B cell (primary cell): ENCODE results near the gene ABCG1. TPM values are rescaled to one million over a fixed set of nuclear protein-coding genes. Genes with fewer than 3 reads are reported as not detected.

ENCODE experiments used
- ATAC-seq: fragments of 200-7000 bp; cut with Tn5 transposase; one replicate; pipeline ENCODE4 v1.10.0; 2021; ENCODE audit warnings: low read depth, mild to moderate bottlenecking, moderate number of reproducible peaks, moderate library complexity
- CTCF ChIA-PET: fragments of 350-600 bp; sonication (Branson Sonifier 250); formaldehyde crosslinking; loops from one replicate; lab custom pipeline; 2021; ENCODE audit warnings: antibody characterized with exemption, inconsistent platforms; lab: Charles Lee
- POLR2A ChIA-PET: fragments of 350-600 bp; sonication (Branson Sonifier 250); formaldehyde crosslinking; loops from one replicate; lab custom pipeline; 2021; ENCODE audit warnings: antibody characterized with exemption; lab: Charles Lee
- DNase-seq: peaks from one replicate; pipeline ENCODE4 v3.0.0; 2013
- H2AFZ ChIP-seq: 2 replicates; pipeline ENCODE4 v1.6.1; 2012; ENCODE audit warnings: mild to moderate bottlenecking, low read depth, low read length; ENCODE audit not compliant: insufficient read depth, poor library complexity, severe bottlenecking
- H3K27ac ChIP-seq, 2 donors: 1 replicate in 1 of 2; 2 replicates in 1 of 2; pipeline ENCODE4 v1.5.1; 2012 to 2013; ENCODE audit warnings: low read length in 2 of 2, mild to moderate bottlenecking in 2 of 2, moderate library complexity in 1 of 2
- H3K27me3 ChIP-seq, 4 experiments: fragments of 200-600 bp in 1 of 4; sonication (generic) in 1 of 4; replicated peaks in 1 of 4; 1 replicate in 2 of 4; 2 replicates in 2 of 4; pipeline versions ENCODE4 v1.6.1 to v1.7.0; 2013 to 2016; ENCODE audit warnings: low read length in 3 of 4, mild to moderate bottlenecking in 2 of 4, mixed read lengths in 1 of 4, moderate library complexity in 1 of 4; ENCODE audit not compliant: insufficient read depth in 4 of 4, control insufficient read depth in 3 of 4; ENCODE audit errors: control extremely low read depth in 1 of 4
- H3K36me3 ChIP-seq, 2 experiments: replicated peaks in 1 of 2; 1 replicate in 1 of 2; 2 replicates in 1 of 2; pipeline versions ENCODE4 v1.6.1 to v1.7.1; 2013; ENCODE audit warnings: low read length in 1 of 2; ENCODE audit not compliant: insufficient read depth in 2 of 2, control insufficient read depth in 1 of 2; ENCODE audit errors: control extremely low read depth in 1 of 2, extremely low read depth in 1 of 2
- H3K4me1 ChIP-seq, 2 donors: fragments of 200-600 bp in 1 of 2; sonication (generic) in 1 of 2; 1 replicate in 1 of 2; 2 replicates in 1 of 2; pipeline versions ENCODE4 v1.5.1 to v1.6.1; 2013 to 2017; ENCODE audit warnings: low read length in 2 of 2; ENCODE audit not compliant: control insufficient read depth in 2 of 2, insufficient read depth in 2 of 2
- H3K4me2 ChIP-seq: replicated peaks from 2 replicates; pipeline ENCODE3; 2012; ENCODE audit warnings: mild to moderate bottlenecking, low read depth, low read length; ENCODE audit not compliant: poor library complexity, severe bottlenecking
- H3K4me3 ChIP-seq, 5 experiments: fragments of 200-600 bp in 1 of 5; sonication (generic) in 1 of 5; 1 replicate in 3 of 5; 2 replicates in 2 of 5; pipeline versions ENCODE4 v1.5.1 to v1.7.0; 2011 to 2016; ENCODE audit warnings: low read length in 4 of 5, mild to moderate bottlenecking in 4 of 5, low read depth in 2 of 5, control low read depth in 1 of 5, moderate library complexity in 1 of 5; ENCODE audit not compliant: insufficient read depth in 1 of 5; ENCODE audit errors: control extremely low read depth in 1 of 5, extremely low read depth in 1 of 5
- H3K79me2 ChIP-seq: fragments of 200-600 bp; sonication (generic); one replicate; pipeline ENCODE4 v1.6.0; 2016; ENCODE audit warnings: low read length; ENCODE audit not compliant: control insufficient read depth, insufficient read depth
- H3K9ac ChIP-seq: fragments of 200-600 bp; sonication (generic); 2 replicates; pipeline ENCODE4 v1.6.1; 2017; ENCODE audit warnings: mild to moderate bottlenecking, low read length, moderate library complexity
- H3K9me3 ChIP-seq, 3 donors: one replicate each; pipeline versions ENCODE4 v1.6.1 to v1.7.1; 2013; ENCODE audit warnings: low read length in 2 of 3; ENCODE audit not compliant: control insufficient read depth in 2 of 3, insufficient read depth in 1 of 3; ENCODE audit errors: control extremely low read depth in 1 of 3
- H4K20me1 ChIP-seq: 2 replicates; pipeline ENCODE4 v1.6.0; 2012; ENCODE audit warnings: mild to moderate bottlenecking, low read length; ENCODE audit not compliant: insufficient read depth, control insufficient read depth, poor library complexity, severe bottlenecking
- H3K27ac Mint-ChIP-seq: one replicate; pipeline ENCODE4 v1.8.0; 2021; ENCODE audit warnings: mixed read lengths
- H3K27me3 Mint-ChIP-seq: one replicate; pipeline ENCODE4 v1.8.0; 2021; ENCODE audit warnings: mixed read lengths
- H3K4me1 Mint-ChIP-seq: one replicate; pipeline ENCODE4 v1.8.0; 2021; ENCODE audit warnings: mixed read lengths
- H3K4me3 Mint-ChIP-seq: one replicate; pipeline ENCODE4 v1.8.0; 2021; ENCODE audit warnings: mixed read lengths
- H3K9me3 Mint-ChIP-seq: one replicate; pipeline ENCODE4 v1.8.0; 2022; ENCODE audit warnings: mixed read lengths; ENCODE audit not compliant: insufficient read depth
- CTCF ChIP-seq: fragments of 200-600 bp; IDR thresholded peaks from one replicate; pipeline ENCODE4 v1.8.0; 2022; ENCODE audit warnings: antibody characterized with exemption, mild to moderate bottlenecking
- EZH2 ChIP-seq: IDR thresholded peaks from 2 replicates; pipeline ENCODE4 v1.6.1; 2012; ENCODE audit warnings: borderline replicate concordance, low read depth, mild to moderate bottlenecking, moderate library complexity, low read length; ENCODE audit not compliant: insufficient read depth, poor library complexity, severe bottlenecking
- WGBS: methylation state at CpG from one replicate; pipeline ENCODE4 v1.1.5; 2013; ENCODE audit warnings: missing lambda C conversion rate; ENCODE audit not compliant: insufficient coverage; 5-methylcytosine and 5-hydroxymethylcytosine counted together
- intact Hi-C: fragments of 100-400 bp; cut with micrococcal nuclease; formaldehyde crosslinking; loops from one replicate; pipeline ENCODE4 v1.10.0; 2022
- polyA plus RNA-seq: library from polyadenylated mRNA; depleted of rRNA; stranded (reverse); fragments of >200 nt; gene quantifications from 2 replicates; pipeline ENCODE4 v1.2.3, GENCODE V29; 2012
- total RNA-seq, 2 donors: library from RNA; stranded (reverse); fragments of 120-200 nt in 1 of 2; gene quantifications; 1 replicate in 1 of 2; 2 replicates in 1 of 2; pipeline versions ENCODE4 v1.2.3 to v1.2.4, GENCODE V29; 2013 to 2022

ABCG1 gene
- total and polyA plus RNA-seq, 2 donors (not counting 1 experiment from before 2014, with no cell fraction given) = 8.7 to 27.5 TPM

DNA sequence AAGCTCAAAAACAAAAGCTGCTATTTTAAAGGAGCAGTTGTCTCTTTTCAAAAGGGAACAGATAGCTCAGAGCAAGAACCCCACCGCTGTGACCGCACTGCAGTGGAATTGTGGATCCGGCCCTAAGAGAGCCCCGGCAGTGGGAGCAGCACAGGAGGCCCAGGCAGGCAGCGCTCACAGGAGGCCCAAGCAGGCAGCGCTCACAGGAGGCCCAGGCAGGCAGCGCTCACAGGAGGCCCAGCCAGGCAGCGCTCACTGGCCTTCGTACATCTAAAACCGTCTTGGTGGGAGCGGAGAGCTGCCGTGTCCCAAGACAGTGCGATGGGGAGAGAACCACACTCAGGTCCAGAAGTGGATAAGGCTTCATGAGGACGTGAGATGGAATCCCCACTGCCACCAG lies 92.2 kb downstream of the ABCG1 start:
- no peaks in the 10 kb centered on the region for H4K20me1 ChIP-seq
- H3K36me3 ChIP-seq = no peaks in the 10 kb centered on the region
- no peak overlapping the region for H3K4me3 Mint-ChIP-seq
- peaks cover 26% of the 10 kb centered on the region for H3K27me3 Mint-ChIP-seq
- H2AFZ ChIP-seq = no peak overlapping the region
- intact Hi-C loops = no loop called here
- no peak overlapping the region for H3K27ac ChIP-seq
- ATAC-seq (no peak), DNase-seq (no peak)
- H3K4me3 ChIP-seq = no peak overlapping the region
- no peak for TF ChIP-seq EZH2
- TF ChIP-seq CTCF = no peak
- peaks cover 0 to 3% (median 0%) of the 10 kb centered on the region in 3 donors for H3K9me3 ChIP-seq
- POLR2A ChIA-PET = no interaction called here
- no peak overlapping the region for H3K27ac Mint-ChIP-seq
- H3K4me2 ChIP-seq = no peak overlapping the region
- H3K9me3 Mint-ChIP-seq = no peaks in the 10 kb centered on the region
- peaks cover 4% of the 10 kb centered on the region for H3K4me1 Mint-ChIP-seq
- H3K9ac ChIP-seq = no peak overlapping the region
- WGBS = 98% methylated on average over 12 of the region's 14 CpGs
- H3K4me1 ChIP-seq = peaks cover 7 to 14% of the 10 kb centered on the region in 2 donors
- H3K27me3 ChIP-seq = peaks cover 0 to 37% (median 13%) of the 10 kb centered on the region in 4 experiments
- H3K79me2 ChIP-seq = no peaks in the 10 kb centered on the region
- CTCF ChIA-PET = interaction anchor here (1.0 to 4.8 kb wide), 10 partner anchors 8 to 228 kb away, joined by 3 to 39 read pairs (median 8); no protein-coding TSS in a partner anchor

GRCh38 chr21:42311816-42312625 lies 93.1 kb downstream of the ABCG1 start:
- Mint-ChIP-seq H3K4me3 (no peak overlapping the region), H3K4me1 (peaks cover 4% of the 10 kb centered on the region), H3K27ac (no peak overlapping the region), H3K9me3 (no peaks in the 10 kb centered on the region), H3K27me3 (peaks cover 20% of the 10 kb centered on the region)
- Histone ChIP-seq H3K9me3 (peaks cover 0 to 3% (median 0%) of the 10 kb centered on the region in 3 donors), H3K36me3 (no peaks in the 10 kb centered on the region), H2AFZ (no peak overlapping the region), H3K4me3 (no peak overlapping the region), H3K4me1 (peaks cover 7 to 14% of the 10 kb centered on the region in 2 donors), H3K4me2 (no peak overlapping the region), H3K9ac (no peak overlapping the region), H3K27me3 (peaks cover 0 to 31% (median 13%) of the 10 kb centered on the region in 4 experiments), H4K20me1 (no peaks in the 10 kb centered on the region), H3K27ac (no peak overlapping the region), H3K79me2 (no peaks in the 10 kb centered on the region)
- 94% methylated on average over 19 of the region's 21 CpGs for WGBS
- intact Hi-C loops = no loop called here
- ATAC-seq = no peak
- ChIA-PET POLR2A (no interaction called here), CTCF (interaction anchor here (1.0 to 4.8 kb wide), 5 partner anchors 7 to 224 kb away, joined by 3 to 39 read pairs (median 13); no protein-coding TSS in a partner anchor)
- no peak for DNase-seq
- no peak for TF ChIP-seq EZH2
- TF ChIP-seq CTCF = no peak
